Measurements from ENCODE around the gene DLGAP1. TPM values are rescaled to one million over a fixed set of nuclear protein-coding genes. Genes with fewer than 3 reads are reported as not detected.

The DLGAP1 gene
- total RNA-seq, 1 experiment from 2014 or later = 23.0 TPM

DNA sequence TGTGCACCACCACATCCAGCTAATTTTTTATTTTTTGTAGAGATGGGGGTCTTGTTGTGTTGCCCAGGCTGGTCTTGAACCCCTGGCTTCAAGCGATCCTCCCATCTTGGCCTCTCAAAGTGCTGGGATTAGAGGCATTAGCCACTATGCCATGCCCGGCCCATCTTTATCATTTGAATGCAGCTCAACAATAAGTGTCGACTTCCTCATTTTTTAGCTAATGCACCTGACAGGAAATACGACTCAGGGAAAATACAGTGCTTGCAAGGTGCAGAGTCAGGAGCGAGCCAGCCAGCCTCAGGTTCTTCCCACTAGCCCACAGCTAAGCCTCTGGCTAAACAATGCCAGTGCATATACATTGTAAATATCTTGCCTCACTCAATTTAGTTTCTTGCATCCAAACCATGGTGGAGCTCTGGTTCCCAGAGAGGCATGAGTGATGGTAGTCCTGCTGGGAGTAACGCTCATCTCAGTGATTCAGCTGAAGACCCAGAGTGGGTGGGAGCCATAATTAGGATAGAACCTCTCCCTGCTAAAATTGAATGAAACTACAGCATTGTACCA is 870.1 kb downstream of the DLGAP1 start (continued):
- TF ChIP-seq, protein P1, sequence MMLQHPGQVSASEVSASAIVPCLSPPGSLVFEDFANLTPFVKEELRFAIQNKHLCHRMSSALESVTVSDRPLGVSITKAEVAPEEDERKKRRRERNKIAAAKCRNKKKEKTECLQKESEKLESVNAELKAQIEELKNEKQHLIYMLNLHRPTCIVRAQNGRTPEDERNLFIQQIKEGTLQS (CRISPR knock-in tag; conservative IDR thresholded peaks at IDR 0.05) = no peak
- no peak for TF ChIP-seq ZNF219 (CRISPR knock-in tag; IDR thresholded peaks at IDR 0.05; ENCODE audit: borderline replicate concordance)
- no peak for TF ChIP-seq PRRX2 (CRISPR knock-in tag; IDR thresholded peaks at IDR 0.05)
- TF ChIP-seq RORB (CRISPR knock-in tag; IDR thresholded peaks at IDR 0.05) = no peak
- TF ChIP-seq GABPB1 (CRISPR knock-in tag; IDR thresholded peaks at IDR 0.05) = no peak
- TF ChIP-seq, protein P2, sequence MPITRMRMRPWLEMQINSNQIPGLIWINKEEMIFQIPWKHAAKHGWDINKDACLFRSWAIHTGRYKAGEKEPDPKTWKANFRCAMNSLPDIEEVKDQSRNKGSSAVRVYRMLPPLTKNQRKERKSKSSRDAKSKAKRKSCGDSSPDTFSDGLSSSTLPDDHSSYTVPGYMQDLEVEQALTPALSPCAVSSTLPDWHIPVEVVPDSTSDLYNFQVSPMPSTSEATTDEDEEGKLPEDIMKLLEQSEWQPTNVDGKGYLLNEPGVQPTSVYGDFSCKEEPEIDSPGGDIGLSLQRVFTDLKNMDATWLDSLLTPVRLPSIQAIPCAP (CRISPR knock-in tag; IDR thresholded peaks at IDR 0.05) = no peak
- TF ChIP-seq, protein P3, sequence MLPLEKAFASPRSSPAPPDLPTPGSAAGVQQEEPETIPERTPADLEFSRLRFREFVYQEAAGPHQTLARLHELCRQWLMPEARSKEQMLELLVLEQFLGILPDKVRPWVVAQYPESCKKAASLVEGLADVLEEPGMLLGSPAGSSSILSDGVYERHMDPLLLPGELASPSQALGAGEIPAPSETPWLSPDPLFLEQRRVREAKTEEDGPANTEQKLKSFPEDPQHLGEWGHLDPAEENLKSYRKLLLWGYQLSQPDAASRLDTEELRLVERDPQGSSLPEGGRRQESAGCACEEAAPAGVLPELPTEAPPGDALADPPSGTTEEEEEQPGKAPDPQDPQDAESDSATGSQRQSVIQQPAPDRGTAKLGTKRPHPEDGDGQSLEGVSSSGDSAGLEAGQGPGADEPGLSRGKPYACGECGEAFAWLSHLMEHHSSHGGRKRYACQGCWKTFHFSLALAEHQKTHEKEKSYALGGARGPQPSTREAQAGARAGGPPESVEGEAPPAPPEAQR (CRISPR knock-in tag; IDR thresholded peaks at IDR 0.05) = no peak
- no peak for TF ChIP-seq ZNF317 (CRISPR knock-in tag; IDR thresholded peaks at IDR 0.05; ENCODE audit: borderline replicate concordance, low read depth)
- TF ChIP-seq FOXJ3 (CRISPR knock-in tag; IDR thresholded peaks at IDR 0.05; ENCODE audit: borderline replicate concordance) = no peak
- peak; percentile 56; the same call in 1 of the 2 replicates for TF ChIP-seq FOXK1 (CRISPR knock-in tag; IDR thresholded peaks at IDR 0.05)
- TF ChIP-seq, protein P4, sequence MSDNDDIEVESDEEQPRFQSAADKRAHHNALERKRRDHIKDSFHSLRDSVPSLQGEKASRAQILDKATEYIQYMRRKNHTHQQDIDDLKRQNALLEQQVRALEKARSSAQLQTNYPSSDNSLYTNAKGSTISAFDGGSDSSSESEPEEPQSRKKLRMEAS (CRISPR knock-in tag; IDR thresholded peaks at IDR 0.05) = peak; percentile 43; the same call in 1 of the 2 replicates
- TF ChIP-seq, protein P5, sequence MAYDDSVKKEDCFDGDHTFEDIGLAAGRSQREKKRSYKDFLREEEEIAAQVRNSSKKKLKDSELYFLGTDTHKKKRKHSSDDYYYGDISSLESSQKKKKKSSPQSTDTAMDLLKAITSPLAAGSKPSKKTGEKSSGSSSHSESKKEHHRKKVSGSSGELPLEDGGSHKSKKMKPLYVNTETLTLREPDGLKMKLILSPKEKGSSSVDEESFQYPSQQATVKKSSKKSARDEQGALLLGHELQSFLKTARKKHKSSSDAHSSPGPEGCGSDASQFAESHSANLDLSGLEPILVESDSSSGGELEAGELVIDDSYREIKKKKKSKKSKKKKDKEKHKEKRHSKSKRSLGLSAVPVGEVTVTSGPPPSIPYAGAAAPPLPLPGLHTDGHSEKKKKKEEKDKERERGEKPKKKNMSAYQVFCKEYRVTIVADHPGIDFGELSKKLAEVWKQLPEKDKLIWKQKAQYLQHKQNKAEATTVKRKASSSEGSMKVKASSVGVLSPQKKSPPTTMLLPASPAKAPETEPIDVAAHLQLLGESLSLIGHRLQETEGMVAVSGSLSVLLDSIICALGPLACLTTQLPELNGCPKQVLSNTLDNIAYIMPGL (CRISPR knock-in tag; IDR thresholded peaks at IDR 0.05) = no peak
- 0 out of 2 replicates have a peak, but pooled peaks have one; percentile 35 for TF ChIP-seq ZNF232 (CRISPR knock-in tag; IDR thresholded peaks at IDR 0.05)
- TF ChIP-seq, protein P6, sequence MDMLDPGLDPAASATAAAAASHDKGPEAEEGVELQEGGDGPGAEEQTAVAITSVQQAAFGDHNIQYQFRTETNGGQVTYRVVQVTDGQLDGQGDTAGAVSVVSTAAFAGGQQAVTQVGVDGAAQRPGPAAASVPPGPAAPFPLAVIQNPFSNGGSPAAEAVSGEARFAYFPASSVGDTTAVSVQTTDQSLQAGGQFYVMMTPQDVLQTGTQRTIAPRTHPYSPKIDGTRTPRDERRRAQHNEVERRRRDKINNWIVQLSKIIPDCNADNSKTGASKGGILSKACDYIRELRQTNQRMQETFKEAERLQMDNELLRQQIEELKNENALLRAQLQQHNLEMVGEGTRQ (CRISPR knock-in tag; IDR thresholded peaks at IDR 0.05) = no peak; the same call in none of the 2 replicates
- TF ChIP-seq, protein P7, sequence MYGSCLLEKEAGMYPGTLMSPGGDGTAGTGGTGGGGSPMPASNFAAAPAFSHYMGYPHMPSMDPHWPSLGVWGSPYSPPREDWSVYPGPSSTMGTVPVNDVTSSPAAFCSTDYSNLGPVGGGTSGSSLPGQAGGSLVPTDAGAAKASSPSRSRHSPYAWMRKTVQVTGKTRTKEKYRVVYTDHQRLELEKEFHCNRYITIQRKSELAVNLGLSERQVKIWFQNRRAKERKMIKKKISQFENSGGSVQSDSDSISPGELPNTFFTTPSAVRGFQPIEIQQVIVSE (CRISPR knock-in tag; IDR thresholded peaks at IDR 0.05; ENCODE audit: borderline replicate concordance) = no peak
- TF ChIP-seq ZNF138 (CRISPR knock-in tag; conservative IDR thresholded peaks at IDR 0.05) = no peak
- 0 out of 2 replicates have a peak, but pooled peaks have one; percentile 13 for TF ChIP-seq ZNF423 (CRISPR knock-in tag; IDR thresholded peaks at IDR 0.05)
- no peak for TF ChIP-seq OVOL2 (CRISPR knock-in tag; IDR thresholded peaks at IDR 0.05; ENCODE audit: borderline replicate concordance)
- TF ChIP-seq IRF2 (CRISPR knock-in tag; IDR thresholded peaks at IDR 0.05; ENCODE audit: borderline replicate concordance, low read depth) = no peak
- TF ChIP-seq, protein P8, sequence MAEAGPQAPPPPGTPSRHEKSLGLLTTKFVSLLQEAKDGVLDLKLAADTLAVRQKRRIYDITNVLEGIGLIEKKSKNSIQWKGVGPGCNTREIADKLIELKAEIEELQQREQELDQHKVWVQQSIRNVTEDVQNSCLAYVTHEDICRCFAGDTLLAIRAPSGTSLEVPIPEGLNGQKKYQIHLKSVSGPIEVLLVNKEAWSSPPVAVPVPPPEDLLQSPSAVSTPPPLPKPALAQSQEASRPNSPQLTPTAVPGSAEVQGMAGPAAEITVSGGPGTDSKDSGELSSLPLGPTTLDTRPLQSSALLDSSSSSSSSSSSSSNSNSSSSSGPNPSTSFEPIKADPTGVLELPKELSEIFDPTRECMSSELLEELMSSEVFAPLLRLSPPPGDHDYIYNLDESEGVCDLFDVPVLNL (CRISPR knock-in tag; IDR thresholded peaks at IDR 0.05; ENCODE audit: borderline replicate concordance, low read depth) = no peak
- TF ChIP-seq, protein P9, sequence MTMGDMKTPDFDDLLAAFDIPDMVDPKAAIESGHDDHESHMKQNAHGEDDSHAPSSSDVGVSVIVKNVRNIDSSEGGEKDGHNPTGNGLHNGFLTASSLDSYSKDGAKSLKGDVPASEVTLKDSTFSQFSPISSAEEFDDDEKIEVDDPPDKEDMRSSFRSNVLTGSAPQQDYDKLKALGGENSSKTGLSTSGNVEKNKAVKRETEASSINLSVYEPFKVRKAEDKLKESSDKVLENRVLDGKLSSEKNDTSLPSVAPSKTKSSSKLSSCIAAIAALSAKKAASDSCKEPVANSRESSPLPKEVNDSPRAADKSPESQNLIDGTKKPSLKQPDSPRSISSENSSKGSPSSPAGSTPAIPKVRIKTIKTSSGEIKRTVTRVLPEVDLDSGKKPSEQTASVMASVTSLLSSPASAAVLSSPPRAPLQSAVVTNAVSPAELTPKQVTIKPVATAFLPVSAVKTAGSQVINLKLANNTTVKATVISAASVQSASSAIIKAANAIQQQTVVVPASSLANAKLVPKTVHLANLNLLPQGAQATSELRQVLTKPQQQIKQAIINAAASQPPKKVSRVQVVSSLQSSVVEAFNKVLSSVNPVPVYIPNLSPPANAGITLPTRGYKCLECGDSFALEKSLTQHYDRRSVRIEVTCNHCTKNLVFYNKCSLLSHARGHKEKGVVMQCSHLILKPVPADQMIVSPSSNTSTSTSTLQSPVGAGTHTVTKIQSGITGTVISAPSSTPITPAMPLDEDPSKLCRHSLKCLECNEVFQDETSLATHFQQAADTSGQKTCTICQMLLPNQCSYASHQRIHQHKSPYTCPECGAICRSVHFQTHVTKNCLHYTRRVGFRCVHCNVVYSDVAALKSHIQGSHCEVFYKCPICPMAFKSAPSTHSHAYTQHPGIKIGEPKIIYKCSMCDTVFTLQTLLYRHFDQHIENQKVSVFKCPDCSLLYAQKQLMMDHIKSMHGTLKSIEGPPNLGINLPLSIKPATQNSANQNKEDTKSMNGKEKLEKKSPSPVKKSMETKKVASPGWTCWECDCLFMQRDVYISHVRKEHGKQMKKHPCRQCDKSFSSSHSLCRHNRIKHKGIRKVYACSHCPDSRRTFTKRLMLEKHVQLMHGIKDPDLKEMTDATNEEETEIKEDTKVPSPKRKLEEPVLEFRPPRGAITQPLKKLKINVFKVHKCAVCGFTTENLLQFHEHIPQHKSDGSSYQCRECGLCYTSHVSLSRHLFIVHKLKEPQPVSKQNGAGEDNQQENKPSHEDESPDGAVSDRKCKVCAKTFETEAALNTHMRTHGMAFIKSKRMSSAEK (CRISPR knock-in tag; IDR thresholded peaks at IDR 0.05; ENCODE audit: borderline replicate concordance) = no peak
- TF ChIP-seq TEAD1 (CRISPR knock-in tag; IDR thresholded peaks at IDR 0.05) = no peak; the same call in 1 of the 2 replicates
- no peak for TF ChIP-seq SP1 (CRISPR knock-in tag; conservative IDR thresholded peaks at IDR 0.05)

Data from WTC11 (cell line).